HG03025 (cell line): ENCODE results near the gene PARP9.
A peak's percentile ranks its signal among the peaks of the same experiment; 100 is the strongest.

Experiments
- ATAC-seq: cut with Tn5 transposase; IDR thresholded peaks from one replicate; pipeline ENCODE4 v1.9.1; 2021; ENCODE audit warnings: mild to moderate bottlenecking, moderate library complexity; ENCODE audit not compliant: unreplicated experiment, low FRiP score

PARP9 gene

DNA sequence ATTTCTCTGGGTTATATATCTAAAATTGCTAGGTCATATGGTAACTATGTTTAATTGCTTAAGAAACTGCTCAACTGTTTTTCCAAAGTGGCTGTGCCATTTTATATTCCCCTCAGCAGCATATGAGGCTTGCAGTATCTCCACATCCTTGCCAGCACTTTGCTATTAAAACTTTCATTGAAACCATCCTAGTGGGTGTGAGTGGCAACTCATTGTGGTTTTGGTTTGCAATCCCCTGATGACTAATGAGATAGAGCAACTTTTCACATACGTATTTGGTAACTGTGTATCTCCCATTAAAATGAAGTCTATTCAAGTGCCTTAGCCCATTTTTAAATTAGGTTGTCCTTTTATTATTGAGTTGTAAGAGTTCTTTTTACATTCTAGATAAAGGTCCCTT is 66.7 kb downstream of the PARP9 start:
- ATAC-seq: peak; percentile 61

DNA sequence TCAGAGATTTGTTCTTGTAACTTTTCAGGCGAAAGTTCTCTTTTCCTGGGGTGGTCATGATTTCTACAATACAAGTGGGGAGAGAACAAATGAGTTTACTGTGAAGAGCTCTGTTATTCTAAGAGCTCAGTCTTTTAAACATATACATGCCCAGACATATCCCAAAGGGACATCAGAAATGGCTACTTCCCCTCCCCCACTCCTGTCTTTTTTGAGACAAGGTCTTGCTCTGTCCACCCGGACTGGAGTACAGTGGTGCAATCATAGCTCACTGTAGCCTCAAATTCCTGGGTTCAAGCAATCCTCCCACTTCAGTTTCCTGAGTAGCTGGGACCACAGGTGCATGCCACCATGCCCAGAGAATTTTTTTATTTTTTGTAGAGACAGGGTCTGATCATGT is 67.6 kb downstream of the PARP9 start:
- no peak for ATAC-seq

DNA sequence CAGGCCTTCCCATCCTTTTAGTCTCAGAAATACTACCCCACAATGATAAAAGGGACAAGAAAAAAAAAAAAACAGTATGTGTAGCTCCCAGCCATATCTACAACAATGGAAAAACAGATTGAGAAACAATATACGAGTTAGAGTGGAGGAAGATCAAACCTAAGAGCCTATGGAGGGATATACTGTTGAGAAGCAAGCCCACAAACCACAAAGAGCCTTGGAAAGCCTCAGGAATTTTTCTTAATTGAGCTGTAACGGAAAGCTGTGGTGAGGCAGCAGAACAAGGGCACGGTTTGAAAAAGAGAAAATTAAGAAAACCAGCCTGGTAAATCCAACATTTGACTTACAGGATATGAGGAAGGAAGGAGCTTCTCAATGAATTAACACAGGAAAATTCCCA is 70.8 kb downstream of the PARP9 start:
- ATAC-seq: no peak

DNA sequence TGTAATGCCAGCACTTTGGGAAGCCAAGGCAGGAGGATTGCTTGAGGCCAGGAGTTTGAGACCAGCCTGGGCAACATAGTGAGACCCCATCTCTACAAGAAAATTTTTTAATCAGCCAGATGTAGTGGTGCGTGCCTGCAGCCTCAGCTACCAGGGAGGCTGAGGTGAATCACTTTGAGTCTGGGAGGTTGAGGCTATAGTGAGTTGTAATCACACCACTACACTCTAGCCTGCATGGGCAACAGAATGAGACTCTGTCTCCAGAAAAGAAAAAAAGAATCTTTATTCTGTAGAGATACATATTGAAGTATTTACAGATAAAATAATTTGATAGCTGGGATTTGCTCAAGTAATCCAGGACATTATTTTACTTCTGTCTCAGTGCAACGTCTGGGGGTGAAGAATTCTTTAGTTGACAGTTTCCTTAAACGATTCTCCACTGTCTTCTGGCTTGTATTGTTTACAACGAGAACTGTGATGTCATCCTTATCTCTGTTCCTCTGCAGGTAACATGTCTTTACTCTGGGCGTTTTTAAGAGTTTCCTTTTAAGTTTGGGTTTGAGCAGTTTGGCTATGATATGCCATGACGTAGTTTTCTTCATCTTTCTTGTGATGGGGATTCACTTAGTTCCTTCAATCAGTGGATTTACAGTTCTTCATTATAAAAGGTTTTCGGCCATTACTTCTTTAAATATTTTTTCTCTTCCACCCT is 75.7 kb downstream of the PARP9 start:
- ATAC-seq: no peak

DNA sequence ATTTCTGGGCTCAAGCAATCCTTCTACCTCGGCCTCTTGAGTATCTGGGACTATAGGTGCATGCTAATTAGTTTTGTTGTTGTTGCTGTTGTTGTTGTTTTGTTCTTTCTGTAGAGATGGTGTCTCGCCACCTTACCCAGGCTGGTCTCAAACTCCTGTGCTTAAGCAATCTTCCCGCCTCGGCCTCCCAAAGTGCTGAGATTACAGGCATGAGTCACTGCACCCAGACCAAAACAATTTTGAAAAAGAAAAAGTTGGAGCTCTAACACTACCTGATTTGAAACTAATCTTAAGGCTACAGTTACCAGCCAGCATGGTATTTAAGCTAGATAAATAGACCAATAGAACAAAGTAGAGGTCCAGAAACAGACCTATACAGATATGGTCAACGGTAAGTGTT is 79.1 kb downstream of the PARP9 start:
- no peak for ATAC-seq

DNA sequence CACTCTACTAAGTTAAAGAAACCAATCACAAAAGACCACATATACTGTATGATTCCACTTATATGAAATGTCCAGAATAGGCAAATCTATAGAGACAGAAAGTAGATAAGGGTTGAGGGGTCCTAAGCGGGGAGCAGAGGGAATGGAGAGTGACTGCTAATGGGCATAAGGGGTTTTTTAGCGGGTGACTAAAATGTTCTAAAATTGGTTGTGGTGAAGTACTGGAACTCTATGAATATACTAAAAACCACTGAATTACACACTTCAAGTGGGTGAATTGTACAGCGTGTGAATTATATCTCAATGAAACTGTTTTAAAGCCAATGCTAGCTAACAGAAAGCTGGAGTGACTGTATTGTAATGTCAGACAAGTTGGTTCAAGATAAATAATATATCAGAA is 82.7 kb downstream of the PARP9 start:
- no peak for ATAC-seq
